ENCODE data around the gene SLC2A8. TPM values are rescaled to one million over a fixed set of nuclear protein-coding genes. Genes with fewer than 3 reads are reported as not detected.

Gene SLC2A8
- total RNA-seq, 1 donor from 2014 or later = 21.5 TPM

DNA sequence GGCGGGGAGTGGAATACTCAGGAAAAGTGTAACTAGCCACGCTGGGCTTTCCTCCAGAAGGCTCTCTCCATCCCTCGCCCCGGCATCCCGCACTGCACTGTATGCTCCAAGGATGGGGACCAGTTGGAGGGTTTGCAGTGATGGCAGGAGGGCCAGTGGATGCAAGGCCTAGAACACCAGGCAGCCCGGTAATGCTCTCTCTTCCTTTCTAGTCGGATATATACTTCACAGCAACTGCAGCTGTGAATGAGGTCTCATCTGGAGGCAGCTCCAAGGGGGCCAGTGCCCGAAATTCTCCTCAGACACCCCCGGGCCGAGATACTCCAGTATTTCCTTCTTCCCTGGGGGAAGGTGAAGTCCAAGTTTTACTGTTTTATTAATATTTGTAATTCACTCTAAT, 10.0 kb upstream of the SLC2A8 start:
- Mint-ChIP-seq H3K9me3 (ENCODE audit: unreplicated experiment) (no peaks in the 10 kb centered on the region), H3K36me3 (ENCODE audit: low read depth, unreplicated experiment) (no peaks in the 10 kb centered on the region), H3K4me3 (ENCODE audit: unreplicated experiment) (no peak overlapping the region), H3K27me3 (ENCODE audit: unreplicated experiment) (peaks cover 2% of the 10 kb centered on the region), H3K4me1 (ENCODE audit: unreplicated experiment) (no peaks in the 10 kb centered on the region), H3K27ac (ENCODE audit: unreplicated experiment) (no peak overlapping the region)
- TF ChIP-seq, protein P1, sequence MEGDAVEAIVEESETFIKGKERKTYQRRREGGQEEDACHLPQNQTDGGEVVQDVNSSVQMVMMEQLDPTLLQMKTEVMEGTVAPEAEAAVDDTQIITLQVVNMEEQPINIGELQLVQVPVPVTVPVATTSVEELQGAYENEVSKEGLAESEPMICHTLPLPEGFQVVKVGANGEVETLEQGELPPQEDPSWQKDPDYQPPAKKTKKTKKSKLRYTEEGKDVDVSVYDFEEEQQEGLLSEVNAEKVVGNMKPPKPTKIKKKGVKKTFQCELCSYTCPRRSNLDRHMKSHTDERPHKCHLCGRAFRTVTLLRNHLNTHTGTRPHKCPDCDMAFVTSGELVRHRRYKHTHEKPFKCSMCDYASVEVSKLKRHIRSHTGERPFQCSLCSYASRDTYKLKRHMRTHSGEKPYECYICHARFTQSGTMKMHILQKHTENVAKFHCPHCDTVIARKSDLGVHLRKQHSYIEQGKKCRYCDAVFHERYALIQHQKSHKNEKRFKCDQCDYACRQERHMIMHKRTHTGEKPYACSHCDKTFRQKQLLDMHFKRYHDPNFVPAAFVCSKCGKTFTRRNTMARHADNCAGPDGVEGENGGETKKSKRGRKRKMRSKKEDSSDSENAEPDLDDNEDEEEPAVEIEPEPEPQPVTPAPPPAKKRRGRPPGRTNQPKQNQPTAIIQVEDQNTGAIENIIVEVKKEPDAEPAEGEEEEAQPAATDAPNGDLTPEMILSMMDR (IDR thresholded peaks at IDR 0.05; ENCODE audit: unreplicated experiment) = no peak
- no peak for DNase-seq (ENCODE audit: low spot score)

DNA sequence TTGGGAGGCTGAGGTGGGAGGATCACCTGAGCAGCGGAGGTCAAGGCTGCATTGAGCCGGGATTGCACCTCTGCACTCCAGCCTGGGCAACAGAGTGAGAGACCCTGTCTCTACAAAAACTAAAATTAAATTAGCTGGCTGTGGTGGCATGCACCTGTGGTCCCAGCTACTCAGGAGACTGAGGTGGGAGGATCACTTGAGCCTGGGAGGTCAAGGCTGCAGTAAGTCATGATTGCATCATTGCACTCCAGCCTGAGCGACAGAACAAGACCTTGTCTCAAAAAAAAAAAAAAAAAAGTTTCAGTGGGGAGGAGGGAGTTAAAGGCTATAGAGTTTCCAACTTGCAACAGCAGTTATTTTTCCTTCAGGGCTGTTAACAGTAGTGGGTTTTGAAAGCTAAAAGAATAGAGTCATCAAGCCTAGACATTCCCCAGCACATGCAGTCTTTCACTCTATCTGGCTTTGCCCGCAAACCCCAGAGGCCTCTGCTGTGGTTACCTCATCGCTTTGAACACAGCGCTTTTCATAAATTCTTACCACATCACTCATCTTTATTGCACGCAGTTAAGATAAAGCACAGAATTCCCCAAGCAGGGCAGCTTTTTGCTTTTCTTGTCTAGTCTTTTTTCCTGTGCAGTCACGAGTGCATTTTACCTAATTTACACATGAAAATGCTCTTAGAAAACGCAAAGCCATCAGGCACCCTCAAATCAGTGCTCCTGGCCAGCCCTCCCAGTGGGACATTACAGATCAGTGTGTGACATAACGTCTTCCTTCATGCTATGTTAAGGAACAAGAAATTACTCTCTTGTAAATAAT, 8.7 kb upstream of the SLC2A8 start:
- Mint-ChIP-seq H3K4me1 (ENCODE audit: unreplicated experiment) (no peaks in the 10 kb centered on the region), H3K27ac (ENCODE audit: unreplicated experiment) (no peak overlapping the region), H3K4me3 (ENCODE audit: unreplicated experiment) (no peak overlapping the region), H3K36me3 (ENCODE audit: low read depth, unreplicated experiment) (no peaks in the 10 kb centered on the region), H3K9me3 (ENCODE audit: unreplicated experiment) (no peaks in the 10 kb centered on the region), H3K27me3 (ENCODE audit: unreplicated experiment) (peaks cover 2% of the 10 kb centered on the region)
- DNase-seq (ENCODE audit: low spot score) = no peak
- TF ChIP-seq, protein P1 (IDR thresholded peaks at IDR 0.05; ENCODE audit: unreplicated experiment) = no peak

DNA sequence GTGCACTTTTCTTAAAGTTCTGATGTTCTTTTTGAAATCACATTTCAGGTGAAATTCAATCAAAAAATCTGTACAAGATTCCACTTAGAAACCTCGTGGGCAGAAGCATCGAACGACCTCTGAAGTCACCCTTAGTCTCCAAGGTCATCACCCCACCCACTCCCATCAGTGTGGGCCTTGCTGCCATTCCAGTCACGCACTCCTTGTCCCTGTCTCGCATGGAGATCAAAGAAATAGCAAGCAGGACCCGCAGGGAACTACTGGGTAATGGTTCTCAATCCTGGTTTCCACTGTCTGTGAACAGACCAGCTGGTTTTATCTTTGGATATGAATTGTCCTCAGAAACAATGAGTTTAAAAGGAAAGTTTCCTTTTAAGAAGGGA, 8.1 kb upstream of the SLC2A8 start:
- Mint-ChIP-seq H3K4me1 (ENCODE audit: unreplicated experiment) (no peaks in the 10 kb centered on the region), H3K36me3 (ENCODE audit: low read depth, unreplicated experiment) (no peaks in the 10 kb centered on the region), H3K27ac (ENCODE audit: unreplicated experiment) (no peak overlapping the region), H3K4me3 (ENCODE audit: unreplicated experiment) (no peak overlapping the region), H3K27me3 (ENCODE audit: unreplicated experiment) (peaks cover 2% of the 10 kb centered on the region), H3K9me3 (ENCODE audit: unreplicated experiment) (no peaks in the 10 kb centered on the region)
- TF ChIP-seq, protein P1 (IDR thresholded peaks at IDR 0.05; ENCODE audit: unreplicated experiment) = no peak
- DNase-seq (ENCODE audit: low spot score) = no peak

DNA sequence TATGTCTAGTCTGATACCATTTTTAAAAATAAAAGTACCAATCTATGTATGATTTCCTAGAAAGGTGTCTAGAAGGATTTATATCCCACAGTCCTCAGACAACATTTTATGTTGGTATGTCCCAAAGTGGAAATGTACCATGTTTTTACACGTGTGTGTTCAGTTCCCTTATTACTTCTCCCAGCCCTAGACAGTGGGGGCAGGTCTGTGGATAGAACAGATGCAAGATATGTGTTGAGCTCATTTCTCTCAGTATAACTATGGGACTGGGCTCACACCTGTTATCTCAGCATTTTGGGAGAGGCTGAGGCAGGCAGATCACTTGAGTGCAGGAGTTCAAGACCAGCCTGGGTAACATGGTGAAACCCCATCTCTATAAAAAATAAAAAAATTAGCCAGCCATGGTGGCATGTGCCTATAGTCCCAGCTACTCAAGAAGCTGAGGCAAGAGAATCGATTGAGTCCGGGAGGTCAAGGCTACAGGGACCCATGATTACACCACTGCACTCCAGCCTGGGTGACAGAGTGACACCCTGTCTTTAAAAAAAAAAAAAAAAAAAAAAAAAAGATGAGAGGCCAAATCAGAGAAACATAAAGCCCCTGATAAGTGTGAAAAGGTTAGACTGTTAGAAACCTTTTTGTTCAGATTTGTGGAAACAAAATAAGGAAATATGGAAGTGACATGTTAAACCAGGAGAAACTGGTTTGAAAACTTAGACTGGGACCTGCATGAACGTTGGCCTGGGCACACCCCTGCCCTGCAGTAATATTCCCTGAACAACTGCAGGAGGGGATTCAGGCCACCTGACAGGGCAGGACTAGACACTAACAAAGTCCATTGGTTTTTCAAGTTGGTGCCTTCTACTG, 7.4 kb upstream of the SLC2A8 start:
- no peaks in the 10 kb centered on the region for H3K9me3 Mint-ChIP-seq (ENCODE audit: unreplicated experiment)
- DNase-seq (ENCODE audit: low spot score) = no peak
- no peak overlapping the region for H3K27ac Mint-ChIP-seq (ENCODE audit: unreplicated experiment)
- H3K36me3 Mint-ChIP-seq (ENCODE audit: low read depth, unreplicated experiment) = no peaks in the 10 kb centered on the region
- TF ChIP-seq, protein P1 (IDR thresholded peaks at IDR 0.05; ENCODE audit: unreplicated experiment) = no peak
- no peaks in the 10 kb centered on the region for H3K4me1 Mint-ChIP-seq (ENCODE audit: unreplicated experiment)
- H3K27me3 Mint-ChIP-seq (ENCODE audit: unreplicated experiment) = peaks cover 2% of the 10 kb centered on the region
- H3K4me3 Mint-ChIP-seq (ENCODE audit: unreplicated experiment) = no peak overlapping the region

DNA sequence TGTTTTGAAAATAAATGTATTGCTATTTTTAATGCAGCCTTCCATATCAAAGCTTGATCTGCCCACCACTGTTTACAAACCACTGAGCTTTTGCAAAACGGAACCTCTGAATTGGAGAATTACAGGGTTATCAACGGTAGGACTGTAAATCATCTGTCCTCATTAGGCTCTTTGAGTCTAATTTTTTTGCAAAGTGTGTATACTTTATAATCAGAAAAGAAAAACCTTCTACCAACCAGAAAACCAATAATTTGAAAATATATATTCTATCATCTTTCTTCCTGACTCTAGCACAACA, 6.8 kb upstream of the SLC2A8 start:
- Mint-ChIP-seq H3K4me1 (ENCODE audit: unreplicated experiment) (no peaks in the 10 kb centered on the region), H3K4me3 (ENCODE audit: unreplicated experiment) (no peak overlapping the region), H3K27me3 (ENCODE audit: unreplicated experiment) (peaks cover 2% of the 10 kb centered on the region), H3K27ac (ENCODE audit: unreplicated experiment) (no peak overlapping the region), H3K9me3 (ENCODE audit: unreplicated experiment) (no peaks in the 10 kb centered on the region), H3K36me3 (ENCODE audit: low read depth, unreplicated experiment) (no peaks in the 10 kb centered on the region)
- TF ChIP-seq, protein P1 (IDR thresholded peaks at IDR 0.05; ENCODE audit: unreplicated experiment) = no peak
- no peak for DNase-seq (ENCODE audit: low spot score)
